Amniotic epithelial cell (primary cell): ENCODE data around the gene UNC13A.

Source experiments
- DNase-seq: peaks from one replicate; pipeline ENCODE4 v3.0.0-alpha.2; 2010; ENCODE audit warnings: low read depth

The UNC13A gene

DNA sequence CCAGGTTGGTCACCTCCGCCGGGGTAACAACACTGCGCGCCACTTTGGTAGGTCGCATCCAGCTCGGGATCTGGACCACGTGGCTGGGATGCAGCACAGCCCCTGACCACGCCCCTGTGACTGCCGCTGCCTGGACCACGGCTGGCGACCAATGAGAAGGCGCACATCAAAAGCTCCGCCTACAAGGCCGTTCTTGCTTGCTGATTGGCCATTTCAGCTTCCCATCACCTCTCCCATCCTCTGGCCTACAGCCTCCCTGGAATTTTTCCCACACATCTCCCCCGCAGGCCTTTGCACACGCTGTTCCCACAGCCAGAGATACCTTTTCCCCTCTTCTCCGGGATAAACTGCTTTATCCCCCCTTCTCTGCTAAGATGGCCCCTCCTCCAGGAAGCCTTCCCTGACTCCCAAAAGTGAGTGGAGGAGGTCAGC, 18.6 kb upstream of the UNC13A start:
- DNase-seq = peak; percentile 92

DNA sequence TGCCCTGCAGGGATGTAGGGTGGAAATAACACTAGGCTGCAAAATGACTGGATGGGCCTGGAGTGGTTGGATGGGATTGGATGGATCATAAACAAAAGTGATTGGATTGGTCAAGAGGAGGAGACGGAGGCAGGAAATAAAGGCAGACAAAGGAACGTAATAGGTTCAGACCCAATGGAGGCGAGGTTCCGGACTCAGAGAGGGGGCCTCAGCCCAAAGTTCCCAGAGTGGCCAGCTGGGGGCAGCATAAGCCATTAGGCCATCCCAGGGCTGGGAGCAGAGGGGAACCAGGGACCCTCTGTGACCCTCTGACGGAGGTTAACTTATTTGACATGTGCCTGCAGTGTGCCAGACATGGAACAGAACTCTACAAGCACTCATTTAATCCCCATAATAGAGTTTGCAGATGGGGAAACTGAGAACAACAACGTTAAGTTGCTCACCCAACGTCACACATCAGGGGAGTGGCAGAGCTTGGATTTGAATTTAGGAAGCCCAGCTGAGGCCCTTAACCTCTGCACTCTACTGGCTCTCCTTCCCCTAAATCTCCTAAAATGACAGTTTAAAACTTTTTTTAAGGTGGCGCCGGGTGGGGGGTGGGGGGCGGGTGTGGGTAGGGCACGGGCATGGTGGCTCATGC, 15.8 kb upstream of the UNC13A start:
- peak; percentile 81 for DNase-seq

DNA sequence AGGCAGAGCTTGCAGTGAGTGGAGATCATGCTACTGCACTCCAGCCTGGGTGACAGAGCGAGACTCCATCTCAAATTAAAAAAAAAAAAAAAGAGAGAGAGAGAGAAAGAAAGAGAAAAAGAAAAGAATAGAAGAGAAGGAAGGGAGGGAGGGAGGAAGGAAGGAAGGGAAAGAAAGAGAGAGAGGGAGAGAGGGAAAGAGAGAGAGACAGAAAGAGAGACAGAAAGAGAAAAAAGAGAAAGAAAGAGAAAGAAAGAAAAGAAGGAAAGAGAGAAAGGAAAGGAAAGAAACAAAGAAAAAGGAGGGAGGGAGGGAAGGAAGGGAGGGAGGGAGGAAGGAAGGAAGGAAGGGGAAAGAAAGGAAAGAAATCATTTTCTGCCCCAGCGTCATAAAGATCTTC, 7.0 kb upstream of the UNC13A start:
- DNase-seq = no peak

DNA sequence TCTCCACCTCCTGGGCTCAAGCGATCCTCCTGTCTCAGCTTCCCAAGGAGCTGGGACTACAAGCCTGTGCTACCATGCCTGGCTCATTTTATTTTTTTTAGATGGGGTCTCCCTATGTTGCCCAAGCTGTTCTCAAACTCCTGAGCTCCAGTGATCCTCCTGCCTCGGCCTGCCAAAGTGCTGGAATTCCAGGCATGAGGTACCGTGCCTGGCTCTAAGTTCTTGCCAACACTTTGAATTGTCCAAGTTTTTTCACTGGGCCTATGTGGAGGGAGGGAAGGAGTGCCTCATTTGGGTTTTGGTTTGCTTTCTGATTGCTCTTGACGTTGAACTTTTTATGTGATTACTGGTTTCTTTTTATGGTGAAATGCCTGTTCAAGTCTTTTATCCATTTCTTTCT, 4.4 kb upstream of the UNC13A start:
- no peak for DNase-seq

DNA sequence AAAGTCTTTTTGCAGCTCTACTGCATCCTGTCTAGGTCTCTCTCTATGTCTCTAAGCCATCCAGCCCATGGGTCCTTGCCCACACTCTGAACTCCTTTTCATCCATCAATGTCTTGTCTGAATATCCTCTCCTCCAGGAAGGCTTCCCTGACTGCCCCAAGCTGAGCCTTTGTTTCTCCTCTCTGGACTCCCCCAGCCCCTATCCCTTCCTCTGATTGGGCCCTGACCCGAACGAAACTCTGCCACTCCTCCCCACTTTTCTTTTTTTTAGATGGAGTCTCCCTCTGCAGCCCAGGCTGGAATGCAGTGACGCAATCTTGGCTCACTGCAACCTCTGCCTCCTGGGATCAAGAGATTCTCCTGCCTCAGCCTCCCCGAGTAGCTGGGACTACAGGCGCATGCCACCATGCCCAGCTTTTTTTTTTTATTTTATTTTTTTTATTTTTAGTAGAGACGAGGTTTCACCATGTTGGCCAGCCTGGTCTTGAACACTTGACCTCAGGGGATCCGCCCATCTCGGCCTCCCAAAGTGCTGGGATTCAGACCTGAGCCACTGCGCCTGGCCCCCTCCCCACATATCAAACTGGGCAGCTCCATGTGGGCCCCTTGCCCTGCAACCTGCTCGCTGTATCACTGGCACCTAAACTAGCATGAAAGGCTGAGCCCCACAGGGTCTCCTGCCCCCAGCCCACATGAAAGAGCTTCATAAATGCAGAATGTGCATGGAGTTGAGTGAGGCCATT, 870 bp upstream of the UNC13A start:
- DNase-seq = no peak

DNA sequence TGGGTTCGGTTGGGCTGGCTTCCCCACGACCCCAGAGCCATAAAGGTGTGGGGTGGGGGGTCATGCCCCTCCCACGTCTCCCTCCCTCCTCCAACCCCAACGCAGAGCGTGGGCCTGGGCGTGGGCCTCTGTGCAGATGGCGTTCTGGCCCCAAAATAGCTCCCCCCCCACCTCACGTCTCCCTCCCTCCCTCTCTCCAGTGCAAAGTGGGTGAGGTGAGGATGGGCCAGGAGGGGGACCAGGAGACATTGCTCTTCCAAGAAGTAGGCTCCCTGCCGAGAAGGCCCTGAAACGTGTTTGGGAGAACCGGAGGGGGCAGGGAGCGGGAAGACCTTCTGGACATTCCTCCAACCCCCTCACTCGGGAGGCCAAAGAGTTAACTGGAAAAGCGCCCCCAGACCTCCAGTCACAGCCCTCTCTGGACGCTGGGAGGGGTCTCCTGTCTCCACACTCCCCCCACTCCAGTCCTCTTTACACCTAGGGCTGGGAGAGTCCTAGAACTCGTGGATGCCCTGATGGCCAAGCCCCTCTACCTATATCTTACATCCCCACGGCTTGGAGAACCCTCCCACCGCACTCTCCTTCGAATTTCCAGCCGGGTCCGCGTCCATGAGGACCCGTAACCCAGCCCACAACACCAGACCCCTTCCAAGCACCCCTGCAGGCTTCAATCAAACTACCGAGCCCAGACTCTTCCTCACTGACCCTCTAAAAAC, 855 bp downstream of the UNC13A start:
- DNase-seq = no peak

DNA sequence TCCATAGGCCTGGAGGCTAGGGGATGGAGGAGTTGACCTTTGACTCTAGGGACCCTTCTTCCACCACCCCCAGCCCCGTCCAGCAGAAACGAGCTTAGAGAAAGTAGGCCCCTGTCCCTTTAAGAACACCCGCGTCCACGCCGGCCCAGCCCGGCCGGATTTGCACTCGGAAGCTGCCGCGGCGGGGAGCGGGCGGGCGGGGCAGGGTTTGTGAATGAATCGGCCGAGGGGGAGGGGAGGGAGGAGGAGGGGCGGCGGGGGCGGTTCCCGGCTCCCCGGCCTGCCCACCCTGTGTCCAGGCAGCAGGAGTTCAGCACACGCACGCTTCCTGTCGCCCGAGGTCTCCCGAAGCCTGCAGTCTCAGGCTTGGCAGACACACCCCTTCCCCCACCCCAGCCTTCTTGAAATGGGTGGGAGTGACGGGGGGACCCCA, 1.5 kb downstream of the UNC13A start:
- DNase-seq = no peak

DNA sequence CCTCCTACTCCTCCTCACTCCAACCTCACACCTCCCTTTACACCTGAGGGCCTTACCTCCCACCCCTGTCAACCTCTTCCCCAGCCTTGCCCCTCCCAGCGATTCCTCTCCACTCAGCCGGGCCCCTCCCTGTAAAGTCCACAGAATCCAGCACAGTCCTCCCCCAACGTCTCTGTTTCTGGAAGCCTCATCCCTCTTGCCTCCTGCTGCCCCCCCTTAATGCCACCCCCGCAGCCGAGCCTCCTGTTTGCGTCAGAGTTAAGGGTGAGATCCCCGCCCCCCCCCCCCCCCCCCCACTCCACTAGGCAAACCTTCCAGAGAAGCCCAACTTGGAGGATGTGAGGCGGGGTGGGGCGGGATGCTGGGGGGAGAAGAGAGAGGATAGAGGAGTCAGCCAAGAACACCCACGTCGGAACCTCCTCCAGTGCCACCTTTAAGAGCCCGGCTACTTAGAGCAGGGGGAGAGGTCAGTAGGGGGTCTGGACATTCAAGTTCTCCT, 2.1 kb downstream of the UNC13A start:
- no peak for DNase-seq

DNA sequence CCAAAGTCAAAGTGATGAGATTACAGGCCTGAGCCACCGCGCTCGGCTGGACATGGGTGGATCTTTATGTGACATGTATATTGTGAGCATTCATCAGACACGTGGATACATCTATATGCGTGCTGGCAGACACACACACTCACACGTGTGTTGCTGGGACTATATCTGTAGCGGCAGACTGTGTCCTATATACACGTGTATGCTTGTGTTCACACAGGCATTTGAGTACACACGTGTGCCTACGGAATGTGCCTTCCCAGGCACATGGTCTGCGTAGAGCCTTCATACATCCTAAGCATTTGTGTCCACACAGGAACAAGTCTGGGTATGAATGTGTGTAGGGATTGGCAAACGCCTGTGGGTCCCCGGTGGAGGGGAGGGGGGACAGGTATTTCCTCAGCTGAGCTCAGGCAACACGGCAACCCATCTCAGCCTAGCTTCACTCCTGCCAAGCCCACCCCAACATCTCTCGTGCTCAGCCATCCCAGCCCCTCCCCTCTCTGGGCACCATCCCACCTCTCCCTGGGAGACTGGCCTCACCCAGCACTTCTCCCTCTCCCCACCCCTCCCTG, 2.6 kb downstream of the UNC13A start:
- DNase-seq = no peak

DNA sequence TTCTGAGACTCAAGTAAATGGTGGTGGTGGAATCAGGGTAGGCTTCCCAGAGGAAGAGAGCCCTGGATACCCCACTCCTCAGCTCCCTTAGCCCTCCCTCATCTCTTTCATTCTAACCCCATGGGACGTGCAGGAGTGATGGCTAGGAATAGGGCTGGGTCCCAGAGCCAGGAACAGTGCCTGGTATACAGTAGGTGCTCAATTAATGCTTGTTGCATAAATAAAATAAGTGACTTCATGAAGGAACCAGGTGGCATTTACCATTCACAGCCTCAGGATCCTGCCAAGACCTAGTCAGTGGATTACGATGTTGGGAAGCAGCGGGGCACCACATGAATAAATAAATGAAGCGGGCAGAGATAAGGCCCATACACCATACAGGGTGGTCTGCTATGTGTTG, 3.9 kb downstream of the UNC13A start:
- DNase-seq = no peak

DNA sequence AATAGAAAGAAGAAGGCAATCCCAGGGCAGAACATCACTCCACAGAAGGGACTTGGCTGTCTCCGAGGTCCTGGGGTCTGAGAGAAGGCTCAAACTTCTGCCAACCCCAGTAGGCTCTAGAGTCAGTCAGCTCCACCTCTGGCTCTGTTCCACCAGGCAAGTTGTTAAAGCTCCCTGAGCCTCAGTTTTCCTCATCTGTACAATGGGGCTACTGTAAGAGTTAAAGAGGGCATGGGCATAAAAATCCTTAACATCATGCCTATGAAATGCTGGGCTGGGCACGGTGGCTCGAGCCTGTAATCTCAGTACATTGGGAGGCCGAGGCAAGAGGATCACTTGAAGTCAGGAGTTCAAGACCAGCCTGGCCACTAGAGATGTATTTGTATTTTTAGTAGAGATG, 5.1 kb downstream of the UNC13A start:
- no peak for DNase-seq

DNA sequence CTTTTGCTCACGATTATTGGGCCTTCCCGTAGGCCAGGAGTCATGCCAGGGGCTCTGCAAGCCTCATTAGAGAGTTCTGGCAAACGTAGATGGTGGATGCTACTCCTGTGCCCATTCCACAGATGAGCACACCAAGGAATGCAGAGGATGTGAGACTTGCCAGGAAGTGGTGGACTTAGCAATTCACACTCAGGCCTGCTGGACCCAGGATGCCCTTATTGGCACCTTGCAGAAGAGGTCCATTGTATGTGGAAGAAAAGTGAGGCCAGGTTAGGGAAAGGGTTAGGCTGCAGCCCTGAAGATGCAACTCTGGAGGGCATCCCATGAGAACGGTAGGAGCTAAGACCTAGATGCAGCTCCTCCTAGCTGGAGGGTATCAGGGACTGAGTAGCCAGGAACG, 5.9 kb downstream of the UNC13A start:
- DNase-seq = no peak

DNA sequence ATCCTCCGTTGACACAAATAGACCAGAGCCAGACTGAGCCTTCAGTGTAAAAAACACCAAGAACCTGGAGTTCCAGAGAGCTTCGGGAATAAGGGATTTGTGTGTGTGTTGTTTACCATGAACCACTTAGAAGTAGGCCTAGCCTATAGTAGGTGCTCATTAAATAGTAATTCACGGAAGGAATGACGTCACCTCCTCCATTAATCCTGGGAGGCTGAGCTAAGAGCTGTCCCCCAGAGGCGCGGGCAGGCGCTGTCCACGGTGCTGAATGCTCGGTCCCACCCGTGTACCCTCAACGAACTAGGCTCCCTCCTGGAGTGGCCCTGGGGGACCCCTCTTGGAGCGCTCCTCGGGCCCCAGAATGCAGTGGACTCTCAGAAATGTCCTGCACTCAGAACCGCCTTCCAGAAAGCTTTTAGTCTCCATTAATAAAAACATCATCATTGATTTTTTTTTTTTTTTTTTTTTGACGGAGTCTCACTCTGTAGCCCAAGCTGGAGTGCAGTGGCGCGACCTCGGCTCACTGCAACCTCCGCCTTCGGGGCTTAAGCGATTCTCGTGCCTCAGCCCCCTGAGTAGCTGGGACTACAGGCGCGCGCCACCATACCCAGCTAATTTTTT, 6.5 kb downstream of the UNC13A start:
- DNase-seq = peak; percentile 51

DNA sequence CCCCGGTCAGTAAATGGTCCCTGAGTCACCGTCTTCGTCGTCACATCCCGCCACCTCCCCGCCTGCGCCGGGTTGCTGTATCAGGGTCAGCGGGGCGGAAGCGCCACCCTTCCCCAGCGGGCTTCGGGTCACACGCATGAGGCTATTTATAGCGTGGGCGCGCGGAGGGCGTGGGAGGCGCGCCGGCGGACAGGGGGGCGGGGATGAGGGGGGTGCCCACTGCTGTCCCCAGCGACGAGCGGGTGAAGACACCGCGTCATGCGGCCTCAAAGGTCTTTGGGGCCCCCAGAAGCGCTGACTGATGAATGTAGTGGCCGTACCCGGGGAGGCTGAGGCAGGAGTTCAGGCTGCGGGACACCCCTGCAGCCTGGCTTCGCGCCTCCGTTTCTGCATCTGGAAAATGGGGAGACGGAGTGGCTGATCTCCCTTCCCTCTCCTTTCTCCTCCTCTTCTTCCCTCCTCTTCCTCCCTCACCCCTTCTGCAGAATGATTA, 7.9 kb downstream of the UNC13A start:
- DNase-seq = no peak

DNA sequence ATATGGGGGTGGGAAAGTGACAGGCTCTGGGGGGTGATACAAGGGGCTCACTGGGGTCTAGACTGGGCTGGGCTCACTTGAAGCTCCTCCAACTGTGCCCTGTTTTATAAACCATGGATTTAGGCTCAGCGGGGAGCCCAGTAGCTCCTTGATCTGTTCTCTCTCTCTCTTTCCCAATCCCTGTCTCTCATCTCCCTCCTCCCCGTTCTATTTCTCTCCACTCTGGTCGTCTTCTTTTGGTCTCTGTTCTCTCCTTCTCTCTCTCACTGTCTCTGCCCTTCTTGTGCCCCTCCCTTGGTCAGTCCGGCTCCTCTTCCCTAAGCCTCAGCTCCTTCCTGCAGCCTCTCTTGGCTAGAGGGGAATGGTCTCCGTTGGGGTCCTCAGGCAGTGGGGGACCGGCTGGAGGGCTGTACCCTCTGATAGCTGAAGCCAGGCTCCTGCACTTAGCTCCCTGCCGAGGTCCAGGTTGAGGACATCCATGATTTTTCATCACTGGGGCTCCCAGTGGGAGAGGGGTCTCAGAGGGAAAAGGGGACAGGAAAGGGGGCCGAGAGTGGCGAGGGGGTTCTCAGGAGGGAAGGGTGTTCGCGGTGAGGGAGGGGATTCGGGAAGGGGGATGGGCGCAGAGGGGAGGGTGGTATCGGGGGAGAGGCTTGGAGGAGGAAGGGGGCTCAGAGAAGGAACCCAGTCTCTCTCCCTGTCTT, 8.5 kb downstream of the UNC13A start:
- DNase-seq = no peak

DNA sequence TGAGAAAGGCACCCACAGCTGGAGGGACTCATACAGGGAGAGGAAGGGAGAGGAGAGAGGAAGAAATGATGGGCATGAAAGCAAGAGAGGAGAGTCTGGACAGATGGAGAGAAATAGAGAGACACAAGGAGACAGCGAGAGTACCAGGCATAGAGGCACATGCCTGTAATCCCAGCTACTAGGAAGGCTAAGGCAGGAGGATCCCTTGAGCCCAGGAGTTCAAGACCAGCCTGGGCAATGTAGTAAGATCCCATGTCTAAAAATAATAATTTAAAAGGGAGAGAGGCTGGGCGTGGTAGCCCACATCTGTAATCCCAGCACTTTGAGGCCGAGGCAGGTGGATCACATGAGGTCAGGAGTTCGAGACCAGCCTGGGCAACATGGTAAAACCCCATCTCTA, 9.3 kb downstream of the UNC13A start:
- DNase-seq = no peak

DNA sequence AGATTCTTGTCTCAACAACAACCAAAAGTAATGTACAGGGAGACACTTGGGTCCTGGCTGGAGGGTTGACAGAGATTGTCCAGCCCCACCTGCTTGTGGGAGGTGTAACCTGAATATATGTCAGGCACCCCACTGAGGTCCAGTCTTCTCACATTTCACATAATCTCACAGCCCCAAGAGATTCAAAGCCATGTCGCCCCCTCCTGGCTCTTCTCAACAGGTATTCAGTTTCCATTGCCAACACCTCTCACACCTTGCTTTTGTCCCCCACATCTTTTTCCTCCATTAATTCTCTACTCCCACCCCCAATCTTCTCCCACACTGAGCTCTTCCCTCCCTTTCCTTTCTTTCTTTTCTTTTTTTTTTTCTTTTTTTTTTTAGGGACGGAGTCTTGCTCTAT, 11.2 kb downstream of the UNC13A start:
- no peak for DNase-seq

DNA sequence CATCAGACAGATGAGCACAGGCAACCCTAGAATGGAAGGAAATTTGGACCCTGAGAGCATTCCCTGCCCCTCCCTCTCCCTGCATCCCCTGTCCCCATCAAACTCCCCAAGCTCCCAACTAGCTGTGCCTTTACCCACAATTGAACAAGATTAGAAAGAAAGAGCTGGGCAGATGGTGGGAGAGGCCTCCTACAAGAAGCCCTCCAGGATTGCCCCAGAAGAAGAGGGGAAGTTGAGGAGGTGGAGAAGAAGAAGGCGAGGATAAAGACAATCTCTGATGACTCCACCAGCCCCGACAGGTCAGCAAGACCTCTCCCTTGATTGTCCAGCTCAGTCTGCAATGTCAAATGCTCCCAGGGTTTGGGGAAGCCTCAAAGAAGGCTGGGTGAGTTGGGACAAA, 11.9 kb downstream of the UNC13A start:
- no peak for DNase-seq

DNA sequence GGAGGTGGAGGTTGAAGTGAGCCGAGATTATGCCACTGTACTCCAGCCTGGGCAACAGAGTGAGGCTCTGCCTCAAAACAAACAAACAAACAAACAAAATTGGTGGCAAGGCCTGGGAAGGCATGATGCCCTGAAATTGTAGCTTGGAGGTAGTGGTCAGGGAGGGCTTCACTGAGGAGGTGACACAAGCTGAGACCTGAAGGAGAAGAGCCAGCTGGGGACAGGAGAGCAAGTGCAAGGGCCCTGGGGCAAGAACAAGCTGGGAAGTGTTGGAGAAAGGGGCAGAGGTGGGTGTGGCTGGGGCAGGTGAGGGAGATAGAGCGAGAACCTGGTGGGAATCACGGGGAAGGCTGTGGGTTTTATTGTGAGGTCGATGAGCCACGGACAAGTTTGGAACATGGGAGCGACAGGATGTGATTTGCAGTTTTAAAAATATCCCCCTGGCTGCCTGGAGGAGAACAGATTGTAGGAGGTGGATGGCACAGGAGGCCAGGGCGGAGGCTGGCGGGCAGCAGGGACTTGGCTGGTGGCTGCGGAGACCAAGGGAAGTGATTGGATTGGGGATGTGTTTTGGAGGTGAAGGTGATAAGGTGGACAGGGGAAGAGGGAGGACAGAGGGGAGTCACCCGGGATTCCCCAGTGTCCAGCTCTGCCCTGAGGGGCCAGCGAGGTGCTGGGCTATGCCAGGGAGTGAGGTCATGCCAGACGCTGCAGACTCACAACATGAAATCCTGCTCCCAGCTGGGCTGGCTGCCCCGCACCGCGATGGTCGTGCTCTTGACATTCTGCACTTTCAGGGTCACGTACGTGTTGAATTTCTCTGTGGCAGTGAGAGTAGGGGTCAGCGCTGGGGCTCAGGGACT, 14.0 kb downstream of the UNC13A start:
- no peak for DNase-seq

DNA sequence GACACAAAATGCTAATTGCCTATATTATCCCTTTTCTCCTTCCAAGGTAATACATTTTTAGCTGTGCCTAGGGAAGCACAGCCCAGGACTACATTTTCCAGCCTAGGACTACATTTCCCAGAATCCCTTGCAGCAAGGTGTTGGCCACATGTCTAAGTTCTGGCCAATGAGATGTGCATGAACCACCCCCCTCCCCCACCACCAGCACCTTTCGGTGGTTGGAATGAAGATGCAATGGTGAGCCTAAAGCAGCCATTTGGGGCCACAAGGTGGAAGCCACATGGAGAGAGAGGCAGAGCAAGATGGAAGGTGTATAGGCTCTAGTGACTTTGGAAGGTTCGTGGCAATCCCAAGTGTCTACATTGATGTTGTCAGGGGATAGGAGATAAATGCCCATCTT, 16.2 kb downstream of the UNC13A start:
- DNase-seq = peak; percentile 42
